ENCODE measurements around the gene SERPINA1.

Gene SERPINA1

DNA sequence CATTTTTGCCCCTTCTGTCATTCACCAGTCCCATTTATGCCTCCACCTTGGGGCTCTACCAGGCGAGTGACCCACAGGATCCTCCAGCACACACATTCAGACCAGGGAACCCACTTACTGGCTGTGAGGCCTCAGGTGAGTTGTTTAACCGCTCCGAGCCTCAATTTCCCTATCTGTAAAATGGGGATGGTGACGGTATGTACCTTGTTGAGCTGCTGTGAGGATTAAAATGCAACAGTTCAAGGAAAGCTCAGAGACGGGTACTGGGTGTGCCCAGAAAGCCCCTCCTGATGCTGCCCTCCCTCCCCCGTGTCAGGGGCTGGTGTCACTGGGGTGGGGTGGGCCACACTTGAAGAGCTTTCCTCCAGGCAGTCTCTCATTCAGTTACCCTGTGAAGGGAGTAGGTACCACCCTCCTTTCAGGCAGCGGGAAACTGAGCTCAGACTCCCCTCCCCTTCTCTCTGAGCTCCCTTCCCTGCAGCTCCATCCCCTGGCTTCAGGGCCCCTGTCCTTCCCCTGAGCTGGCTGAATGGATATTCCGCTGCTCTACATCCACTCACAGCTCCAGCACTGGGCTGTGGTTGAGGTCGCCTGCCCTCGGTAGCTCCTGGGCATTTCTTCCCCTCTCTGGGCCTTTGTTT, 1.4 kb upstream of the SERPINA1 start:
- no peak for DNase-seq (ENCODE audit: low read depth)
- TF ChIP-seq, protein P1, sequence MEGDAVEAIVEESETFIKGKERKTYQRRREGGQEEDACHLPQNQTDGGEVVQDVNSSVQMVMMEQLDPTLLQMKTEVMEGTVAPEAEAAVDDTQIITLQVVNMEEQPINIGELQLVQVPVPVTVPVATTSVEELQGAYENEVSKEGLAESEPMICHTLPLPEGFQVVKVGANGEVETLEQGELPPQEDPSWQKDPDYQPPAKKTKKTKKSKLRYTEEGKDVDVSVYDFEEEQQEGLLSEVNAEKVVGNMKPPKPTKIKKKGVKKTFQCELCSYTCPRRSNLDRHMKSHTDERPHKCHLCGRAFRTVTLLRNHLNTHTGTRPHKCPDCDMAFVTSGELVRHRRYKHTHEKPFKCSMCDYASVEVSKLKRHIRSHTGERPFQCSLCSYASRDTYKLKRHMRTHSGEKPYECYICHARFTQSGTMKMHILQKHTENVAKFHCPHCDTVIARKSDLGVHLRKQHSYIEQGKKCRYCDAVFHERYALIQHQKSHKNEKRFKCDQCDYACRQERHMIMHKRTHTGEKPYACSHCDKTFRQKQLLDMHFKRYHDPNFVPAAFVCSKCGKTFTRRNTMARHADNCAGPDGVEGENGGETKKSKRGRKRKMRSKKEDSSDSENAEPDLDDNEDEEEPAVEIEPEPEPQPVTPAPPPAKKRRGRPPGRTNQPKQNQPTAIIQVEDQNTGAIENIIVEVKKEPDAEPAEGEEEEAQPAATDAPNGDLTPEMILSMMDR (conservative IDR thresholded peaks at IDR 0.05; ENCODE audit: control insufficient read depth, insufficient read depth, low read depth, low read length), result no peak
- H3K4me3 ChIP-seq (ENCODE audit: control insufficient read depth, low read depth, low read length), result no peak overlapping the region

DNA sequence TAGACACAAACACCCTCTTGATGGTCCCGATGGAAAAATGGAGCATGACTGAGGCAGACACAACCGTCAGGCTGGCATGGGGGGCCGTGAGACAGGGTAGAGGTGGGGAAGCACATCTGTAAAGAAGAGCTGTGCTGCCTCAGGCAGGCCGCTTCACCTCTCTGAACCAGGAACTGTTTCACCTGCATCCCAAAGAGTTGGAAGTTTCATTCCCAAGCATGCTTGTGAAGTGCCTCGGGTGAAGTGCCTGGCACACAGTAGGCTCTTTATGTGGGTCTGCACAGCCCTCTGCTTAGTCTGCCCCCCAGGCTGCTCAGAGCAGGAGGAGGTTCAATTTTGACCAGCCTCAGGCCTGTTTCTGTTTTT, 685 bp upstream of the SERPINA1 start:
- no peak for DNase-seq (ENCODE audit: low read depth)
- H3K4me3 ChIP-seq (ENCODE audit: control insufficient read depth, low read depth, low read length), result no peak overlapping the region
- TF ChIP-seq, protein P1 (conservative IDR thresholded peaks at IDR 0.05; ENCODE audit: control insufficient read depth, insufficient read depth, low read depth, low read length), result no peak

GRCh38 chr14:94388027-94388383, 397 bp downstream of the SERPINA1 start:
- TF ChIP-seq, protein P1 (conservative IDR thresholded peaks at IDR 0.05; ENCODE audit: control insufficient read depth, insufficient read depth, low read depth, low read length), result no peak
- H3K4me3 ChIP-seq (ENCODE audit: control insufficient read depth, low read depth, low read length), result no peak overlapping the region
- no peak for DNase-seq (ENCODE audit: low read depth)

GRCh38 chr14:94387051-94388026, 1.1 kb downstream of the SERPINA1 start:
- no peak overlapping the region for H3K4me3 ChIP-seq (ENCODE audit: control insufficient read depth, low read depth, low read length)

GRCh38 chr14:94386085-94387031, 2.0 kb downstream of the SERPINA1 start:
- no peak overlapping the region for H3K4me3 ChIP-seq (ENCODE audit: control insufficient read depth, low read depth, low read length)

More at GRCh38 chr14:94387051-94388026, 1.1 kb downstream of the SERPINA1 start:
- TF ChIP-seq, protein P1 (conservative IDR thresholded peaks at IDR 0.05; ENCODE audit: control insufficient read depth, insufficient read depth, low read depth, low read length), result no peak
- no peak for DNase-seq (ENCODE audit: low read depth)

More at GRCh38 chr14:94386085-94387031, 2.0 kb downstream of the SERPINA1 start:
- TF ChIP-seq, protein P1 (conservative IDR thresholded peaks at IDR 0.05; ENCODE audit: control insufficient read depth, insufficient read depth, low read depth, low read length), result no peak
- DNase-seq (ENCODE audit: low read depth), result no peak

Data from fibroblast of mammary gland (primary cell).